Globus pallidus (tissue), 1 donor: ENCODE data around the gene DYSF.

Experiments
- DNase-seq: peaks from one replicate; pipeline ENCODE4 v3.0.0-alpha.2; 2015; ENCODE audit warnings: low spot score

DYSF gene

GRCh38 chr2:71706836-71707235 is 253.5 kb downstream of the DYSF start:
- no peak for DNase-seq

GRCh38 chr2:71710367-71711132 is 257.2 kb downstream of the DYSF start:
- DNase-seq = no peak

GRCh38 chr2:71711133-71711855 is 257.9 kb downstream of the DYSF start:
- DNase-seq = no peak

GRCh38 chr2:71712158-71712818 is 258.9 kb downstream of the DYSF start:
- no peak for DNase-seq

GRCh38 chr2:71713581-71714580 is 260.5 kb downstream of the DYSF start:
- DNase-seq = no peak

GRCh38 chr2:71714601-71715240 is 261.4 kb downstream of the DYSF start:
- no peak for DNase-seq

GRCh38 chr2:71715241-71715750 is 261.9 kb downstream of the DYSF start:
- DNase-seq = no peak

- DNase-seq = no peak
Measured at GRCh38 chr2:71715951-71716696, 262.8 kb downstream of the DYSF start.

GRCh38 chr2:71716697-71717624 is 263.6 kb downstream of the DYSF start:
- no peak for DNase-seq

GRCh38 chr2:71718686-71719085 is 265.3 kb downstream of the DYSF start:
- no peak for DNase-seq

- DNase-seq = no peak
Measured at GRCh38 chr2:71719520-71720282, 266.3 kb downstream of the DYSF start.

GRCh38 chr2:71720283-71720560 is 266.9 kb downstream of the DYSF start:
- DNase-seq = no peak

- no peak for DNase-seq
Measured at GRCh38 chr2:71720596-71721361, 267.4 kb downstream of the DYSF start.

GRCh38 chr2:71721362-71721665 is 268.0 kb downstream of the DYSF start:
- no peak for DNase-seq

- DNase-seq = no peak
Measured at GRCh38 chr2:71721669-71722068, 268.3 kb downstream of the DYSF start.

- DNase-seq = no peak
Measured at GRCh38 chr2:71722286-71722685, 268.9 kb downstream of the DYSF start.

GRCh38 chr2:71724793-71725192 is 271.4 kb downstream of the DYSF start:
- DNase-seq = no peak

GRCh38 chr2:71725836-71726235 is 272.5 kb downstream of the DYSF start:
- no peak for DNase-seq
